ENCODE measurements around the gene FFAR1.

- TF ChIP-seq CTCF (IDR thresholded peaks at IDR 0.05) (no peak), EP300 (IDR thresholded peaks at IDR 0.05) (no peak)
Measured at GRCh38 chr19:35320065-35320713, 27.5 kb upstream of the FFAR1 start.
